ENCODE measurements around the gene MBOAT1.

- TF ChIP-seq CTCF (IDR thresholded peaks at IDR 0.05) (no peak), POLR2A (IDR thresholded peaks at IDR 0.05) (no peak)
Measured at GRCh38 chr6:20146291-20146690, 66.0 kb downstream of the MBOAT1 start.

Measured in testis (tissue), 2 donors.